ENCODE data around the gene OR6B2.
A peak's percentile ranks its signal among the peaks of the same experiment; 100 is the strongest.

The OR6B2 gene

GRCh38 chr2:240041363-240041762 is 11.1 kb upstream of the OR6B2 start:
- no peak for DNase-seq (ENCODE audit: low read depth in 2 of 2)

DNA sequence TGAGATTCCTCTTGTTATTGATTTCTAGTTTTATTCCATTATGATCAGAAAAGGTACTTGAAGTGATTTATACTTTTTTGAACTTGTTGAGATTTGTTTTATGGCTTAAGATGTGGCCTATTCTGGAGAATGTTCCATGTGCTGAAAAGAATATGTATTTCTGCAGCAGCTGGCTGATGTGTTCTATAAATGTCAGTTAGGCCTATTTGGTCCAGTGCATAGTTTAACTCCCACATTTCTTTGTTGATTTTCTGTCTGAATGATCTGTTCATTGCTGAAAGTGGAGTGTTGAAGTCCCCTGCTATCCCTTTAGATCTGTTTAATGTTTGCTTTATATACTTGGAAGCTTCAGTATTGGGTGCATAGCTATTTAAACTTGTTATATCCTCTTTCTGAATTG is 7.1 kb upstream of the OR6B2 start:
- no peak for DNase-seq (ENCODE audit: low read depth in 2 of 2)

GRCh38 chr2:240033330-240033678 is 3.1 kb upstream of the OR6B2 start:
- no peak for DNase-seq (ENCODE audit: low read depth in 2 of 2)

- DNase-seq (ENCODE audit: low read depth in 2 of 2), result no peak
Observed at GRCh38 chr2:240032406-240033329, 2.4 kb upstream of the OR6B2 start.

DNA sequence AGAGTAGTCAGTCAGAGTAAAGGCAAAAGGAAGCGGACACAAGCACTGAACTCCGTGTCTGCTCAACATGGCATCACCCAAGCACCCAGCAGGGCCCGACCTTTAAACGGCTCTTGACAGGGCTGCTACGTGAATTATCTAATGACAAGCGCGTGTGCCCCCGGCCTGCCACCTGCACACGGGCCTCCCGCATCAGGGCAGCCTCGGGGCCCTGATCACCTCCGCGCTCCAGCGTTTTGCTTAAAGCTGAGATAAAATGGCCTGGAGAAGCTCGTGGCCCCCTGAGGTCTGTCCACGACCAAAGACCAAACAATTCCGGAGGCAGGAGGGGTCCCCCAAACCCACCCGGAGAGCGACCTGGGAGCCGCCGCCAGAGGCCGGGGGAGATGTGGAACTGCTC is 5.5 kb downstream of the OR6B2 start:
- no peak for DNase-seq (ENCODE audit: low read depth in 2 of 2)

- no peak for DNase-seq (ENCODE audit: low read depth in 2 of 2)
Observed at GRCh38 chr2:240023792-240024191, 6.4 kb downstream of the OR6B2 start.

DNA sequence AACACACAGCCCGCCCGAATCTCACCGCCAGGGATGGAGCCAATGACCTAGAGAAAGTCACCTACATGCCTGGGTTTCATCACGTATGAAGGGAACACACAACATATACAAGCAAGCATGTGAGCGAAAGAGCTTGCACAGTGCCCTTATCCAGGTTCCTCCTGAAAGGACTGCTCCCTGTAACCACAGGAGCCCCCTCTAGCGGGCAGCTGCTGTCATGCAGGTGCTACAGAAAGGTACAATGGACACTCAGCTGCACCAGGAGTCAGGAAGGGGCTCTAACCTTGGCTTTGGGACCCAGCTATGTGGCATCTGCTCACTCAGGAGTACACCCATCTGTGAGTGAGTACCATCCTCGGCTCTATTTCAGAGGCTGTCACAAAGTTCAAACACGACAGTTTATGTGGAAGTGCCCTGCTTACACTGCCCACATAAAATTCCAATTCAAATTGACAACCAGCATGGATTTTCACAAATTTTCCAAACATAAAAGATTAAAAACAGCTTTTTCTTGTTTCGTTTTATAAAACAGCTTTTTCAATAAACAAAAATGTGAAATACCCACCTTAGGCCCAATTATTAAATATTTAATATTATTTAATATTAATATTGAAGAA is 8.6 kb downstream of the OR6B2 start:
- peak in 1 of 2 donors; percentile 19 for DNase-seq (ENCODE audit: low read depth in 2 of 2)

- no peak for DNase-seq (ENCODE audit: low read depth in 2 of 2)
Observed at GRCh38 chr2:240018071-240018750, 12.0 kb downstream of the OR6B2 start.

DNA sequence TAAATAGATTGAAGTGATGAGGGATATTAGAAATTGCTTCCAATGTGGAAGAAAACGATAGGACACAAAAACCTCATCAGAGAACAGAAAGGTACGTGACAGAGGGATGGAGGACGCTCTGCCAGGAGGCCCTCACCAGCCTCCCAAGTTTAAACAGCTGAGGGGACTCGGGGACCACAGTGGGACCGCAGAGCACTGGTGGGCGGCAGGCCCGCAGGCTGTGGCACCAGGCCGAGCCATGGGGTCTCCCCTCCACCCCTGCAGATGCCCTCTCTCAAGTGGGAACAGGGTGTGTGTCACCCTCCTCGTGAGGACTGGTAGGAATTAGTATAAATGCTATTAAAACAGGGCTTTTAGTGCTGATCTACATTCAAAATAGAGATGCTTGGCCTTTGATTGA is 15.9 kb downstream of the OR6B2 start:
- no peak for DNase-seq (ENCODE audit: low read depth in 2 of 2)

DNA sequence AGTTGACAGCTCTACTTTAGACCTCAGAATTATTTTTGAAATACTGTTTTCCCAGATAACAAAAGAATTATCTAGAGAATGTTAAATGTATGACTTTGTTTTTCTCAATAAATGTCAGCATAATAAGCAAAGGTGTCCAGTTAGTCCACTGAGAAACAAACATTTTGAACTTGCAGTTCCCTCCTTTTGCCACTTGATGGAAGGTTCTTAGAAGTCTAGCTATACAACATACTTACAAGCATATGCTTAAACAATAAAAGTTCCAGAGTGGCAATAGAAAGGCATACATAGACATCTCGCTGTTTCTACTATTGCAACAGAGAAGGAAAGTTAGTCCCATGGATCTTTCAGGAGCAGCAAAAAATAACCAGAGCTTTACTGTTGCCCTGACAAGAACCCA is 16.9 kb downstream of the OR6B2 start:
- DNase-seq (ENCODE audit: low read depth in 2 of 2), result no peak

- no peak for DNase-seq (ENCODE audit: low read depth in 2 of 2)
Observed at GRCh38 chr2:240002983-240003382, 27.2 kb downstream of the OR6B2 start.

DNA sequence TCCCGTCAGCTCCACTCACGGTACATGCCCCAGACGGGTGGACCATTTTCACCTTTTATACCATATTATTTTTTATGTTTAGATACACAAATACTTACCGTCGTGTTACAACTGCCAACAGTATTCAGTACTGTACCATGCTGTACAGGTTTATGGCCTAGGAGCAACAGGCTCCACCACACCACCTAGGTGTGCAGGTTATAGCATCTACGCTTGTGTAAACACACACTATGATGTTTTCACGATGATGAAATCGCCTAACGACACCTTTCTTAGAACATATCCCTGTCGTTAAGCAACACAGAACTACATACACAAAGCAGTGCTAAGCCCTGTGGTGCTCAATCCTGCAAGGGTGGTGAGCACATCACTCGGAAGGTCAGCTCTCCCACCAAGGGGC is 29.6 kb downstream of the OR6B2 start:
- DNase-seq (ENCODE audit: low read depth in 2 of 2), result no peak

DNA sequence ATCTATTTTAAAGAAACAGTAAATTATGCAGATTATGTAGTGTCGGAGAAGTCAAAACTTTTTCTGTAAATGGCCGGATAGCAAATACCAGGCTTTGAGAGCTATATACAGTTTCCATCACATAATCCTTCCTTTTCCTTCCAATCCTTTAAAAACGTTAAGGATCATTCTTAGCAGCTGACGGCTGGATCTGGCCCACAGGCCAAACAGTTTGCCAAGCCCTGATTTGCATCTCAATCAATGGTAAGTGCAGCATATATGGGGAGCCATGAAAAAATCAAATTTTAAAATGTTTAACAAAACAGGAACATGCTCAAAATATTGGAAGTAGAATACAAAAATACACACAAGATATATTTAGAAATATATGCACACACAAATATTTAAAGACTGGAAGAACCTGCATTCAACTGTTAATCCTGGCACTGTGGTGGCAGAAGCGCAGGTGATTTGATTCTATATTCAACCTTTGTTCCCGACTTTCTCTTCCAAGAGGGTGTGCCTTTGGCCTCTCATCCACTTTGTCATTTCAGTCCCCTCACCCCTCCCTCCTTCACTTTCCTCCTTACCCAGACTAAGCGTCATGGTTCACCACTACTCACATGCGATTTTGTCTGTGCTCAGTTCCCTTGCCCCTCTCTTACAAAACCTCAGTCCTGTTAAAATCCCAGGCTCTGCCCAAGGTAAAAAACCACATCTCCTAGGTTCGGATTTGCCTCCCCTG is 32.4 kb downstream of the OR6B2 start:
- DNase-seq (ENCODE audit: low read depth in 2 of 2), result no peak

DNA sequence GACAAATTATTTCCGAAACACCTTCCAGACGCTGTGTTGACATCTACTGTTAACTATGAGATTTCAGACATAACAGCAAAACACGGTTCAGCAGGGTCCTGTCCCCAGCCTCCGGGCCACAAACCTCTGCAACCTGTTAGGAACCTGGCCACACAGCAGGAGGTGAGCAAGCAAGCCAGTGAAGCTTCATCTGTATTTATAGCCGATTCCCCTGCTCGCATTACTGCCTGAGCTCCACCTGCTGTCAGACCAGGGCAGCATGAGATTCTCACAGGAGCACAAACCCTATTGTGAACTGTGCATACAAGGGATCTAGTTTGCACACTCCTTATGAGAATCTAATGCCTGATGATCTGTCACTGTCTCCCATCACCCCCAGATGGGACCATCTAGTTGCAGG is 36.1 kb downstream of the OR6B2 start:
- DNase-seq (ENCODE audit: low read depth in 2 of 2), result no peak

DNA sequence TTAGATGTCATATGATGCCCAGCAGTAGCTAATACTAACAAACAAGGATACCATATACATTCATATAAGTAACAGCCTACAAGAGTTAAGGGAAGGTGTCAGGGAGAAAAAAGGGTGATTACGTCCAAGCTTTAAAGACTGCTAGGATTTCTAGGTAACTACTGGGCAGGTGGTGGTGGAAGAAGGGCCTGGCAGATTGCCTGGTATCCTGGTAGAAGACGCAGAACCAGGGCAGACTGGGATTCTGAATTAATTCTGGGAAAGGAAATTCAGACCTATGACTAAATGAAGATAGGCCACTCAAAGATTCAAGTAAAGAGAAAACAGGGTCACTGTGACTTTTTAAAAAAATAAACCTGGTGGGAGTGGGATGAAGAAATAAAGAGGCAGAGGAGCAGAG is 36.9 kb downstream of the OR6B2 start:
- no peak for DNase-seq (ENCODE audit: low read depth in 2 of 2)

DNA sequence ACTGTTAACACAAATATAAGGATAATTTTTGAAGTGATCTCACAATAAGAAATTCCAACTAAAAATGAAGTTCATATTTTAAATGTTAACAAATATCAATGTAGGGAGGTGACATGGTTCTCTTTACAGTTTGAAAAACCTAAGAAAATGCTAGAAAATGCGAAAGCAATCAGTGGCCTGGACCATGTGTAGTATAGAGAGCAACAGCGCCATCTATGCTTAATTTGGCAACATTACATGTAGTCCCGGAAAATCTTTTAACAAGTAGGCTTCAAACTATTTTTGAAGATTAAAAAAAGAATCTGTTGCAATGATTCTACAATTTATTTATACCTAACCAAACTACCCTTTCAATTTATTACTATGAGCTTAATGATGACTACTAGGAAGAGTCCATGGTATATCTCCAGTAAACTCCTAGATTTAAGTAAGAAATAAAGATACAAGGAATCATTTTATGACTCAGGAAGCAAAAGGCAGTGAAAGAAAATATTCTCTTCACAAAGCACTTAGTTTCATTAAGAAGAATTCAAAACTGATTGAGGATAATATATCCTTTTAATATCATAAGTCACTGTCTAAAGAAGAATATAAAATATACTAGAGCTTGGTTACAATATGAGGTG is 38.4 kb downstream of the OR6B2 start:
- DNase-seq (ENCODE audit: low read depth in 2 of 2), result no peak

- DNase-seq (ENCODE audit: low read depth in 2 of 2), result no peak
Observed at GRCh38 chr2:239990966-239991365, 39.3 kb downstream of the OR6B2 start.

- no peak for DNase-seq (ENCODE audit: low read depth in 2 of 2)
Observed at GRCh38 chr2:239985356-239985755, 44.9 kb downstream of the OR6B2 start.

DNA sequence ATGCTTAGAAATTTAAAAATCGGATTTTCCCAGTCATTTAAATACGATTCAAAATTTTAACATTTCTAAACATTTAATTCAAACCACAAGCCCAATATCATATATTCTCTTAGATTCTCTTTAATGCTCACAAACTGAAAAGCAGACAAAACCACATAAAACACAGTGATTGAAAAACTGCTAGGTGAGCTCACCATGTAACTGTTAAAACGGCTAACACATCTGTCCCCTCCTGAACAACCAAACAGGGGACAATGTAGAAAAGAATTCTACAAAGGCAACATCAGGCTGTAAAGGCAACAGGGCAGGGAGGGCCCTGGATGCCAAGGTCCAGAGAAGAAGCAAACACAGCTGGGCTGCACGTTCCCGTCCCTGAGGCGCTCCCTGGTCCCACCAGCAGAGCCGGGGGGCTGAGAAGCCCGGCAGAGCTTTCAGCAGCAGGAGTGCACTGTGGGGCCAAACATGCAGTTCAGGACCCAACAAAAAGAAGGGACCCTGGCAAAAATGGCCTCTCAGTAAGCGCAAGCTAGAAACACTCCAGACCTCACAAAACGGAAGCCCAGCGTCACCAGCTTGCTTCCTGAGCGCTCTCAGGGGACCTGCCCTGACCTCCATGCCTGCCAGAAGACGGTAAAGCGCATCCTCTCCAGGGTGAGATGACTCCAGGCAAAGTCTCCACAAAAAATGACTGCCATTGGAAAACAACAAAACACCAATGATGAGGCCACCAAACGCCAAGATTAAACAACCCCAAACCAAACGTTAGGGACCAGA is 45.6 kb downstream of the OR6B2 start:
- no peak for DNase-seq (ENCODE audit: low read depth in 2 of 2)

- DNase-seq (ENCODE audit: low read depth in 2 of 2), result no peak
Observed at GRCh38 chr2:239983004-239983778, 47.0 kb downstream of the OR6B2 start.
